HCT116 (cell line): Measurements from ENCODE around the gene SMOC1.

Source experiments
- CEBPB ChIP-seq: IDR thresholded peaks from 2 replicates; pipeline ENCODE4 v1.6.1; 2012; ENCODE audit warnings: low read depth
- CTCF ChIP-seq, 3 experiments: fragments of 200-600 bp in 1 of 3; sonication (generic) in 1 of 3; IDR thresholded peaks in 2 of 3; conservative IDR thresholded peaks in 1 of 3; 2 replicates each; pipeline ENCODE4 v1.5.1; 2012 to 2017; ENCODE audit warnings: low read depth in 2 of 3, low read length in 2 of 3, antibody characterized with exemption in 1 of 3, borderline replicate concordance in 1 of 3, control low read depth in 1 of 3, mild to moderate bottlenecking in 1 of 3, mixed read lengths in 1 of 3, mixed run types in 1 of 3, moderate library complexity in 1 of 3; ENCODE audit not compliant: insufficient read depth in 1 of 3
- EZH2 ChIP-seq: fragments of 200-600 bp; sonication (generic); IDR thresholded peaks from 2 replicates; pipeline ENCODE4 v1.6.1; 2017; ENCODE audit warnings: antibody characterized with exemption, mixed run types
- FOSL1 ChIP-seq: IDR thresholded peaks from 2 replicates; pipeline ENCODE4 v1.6.1; 2012; ENCODE audit warnings: low read depth
- MAX ChIP-seq: IDR thresholded peaks from 2 replicates; pipeline ENCODE4 v1.6.1; 2012
- POLR2A ChIP-seq: IDR thresholded peaks from 2 replicates; pipeline ENCODE4 v1.7.0; 2011; ENCODE audit warnings: borderline replicate concordance; ENCODE audit not compliant: insufficient read depth, insufficient read length; ENCODE audit errors: extremely low read depth
- POLR2AphosphoS5 ChIP-seq: IDR thresholded peaks from 2 replicates; pipeline ENCODE4 v1.6.1; 2011; ENCODE audit warnings: mild to moderate bottlenecking, low read depth, low read length, moderate library complexity
- RAD21 ChIP-seq: IDR thresholded peaks from 2 replicates; pipeline ENCODE4 v1.6.1; 2012; ENCODE audit warnings: low read depth, mild to moderate bottlenecking
- SIN3A ChIP-seq: IDR thresholded peaks from 2 replicates; pipeline ENCODE4 v1.6.1; 2012; ENCODE audit warnings: low read depth
- SP1 ChIP-seq: IDR thresholded peaks from 2 replicates; pipeline ENCODE4 v1.6.1; 2012; ENCODE audit warnings: low read depth
- YY1 ChIP-seq: IDR thresholded peaks from 2 replicates; pipeline ENCODE4 v1.6.1; 2011; ENCODE audit warnings: low read length, low read depth, moderate library complexity, mild to moderate bottlenecking; ENCODE audit not compliant: insufficient replicate concordance; ENCODE audit errors: extremely low read depth
- ZNF274 ChIP-seq: fragments of 200-500 bp; sonication (Bioruptor generic); IDR thresholded peaks from 2 replicates; pipeline ENCODE4 v1.6.1; 2014; ENCODE audit warnings: mild to moderate bottlenecking, low read depth, low read length, inconsistent platforms

- no peak for TF ChIP-seq SP1
- no peak for TF ChIP-seq CTCF (IDR thresholded peaks at IDR 0.05 in 2 of 3, conservative IDR thresholded peaks at IDR 0.05 in 1 of 3; ENCODE audit: borderline replicate concordance in 1 of 3, insufficient read depth in 1 of 3, low read depth in 2 of 3, low read length in 2 of 3)
- no peak for TF ChIP-seq YY1
- TF ChIP-seq EZH2 = no peak
- no peak for TF ChIP-seq POLR2AphosphoS5
- no peak for TF ChIP-seq CEBPB
- TF ChIP-seq SIN3A = no peak
- TF ChIP-seq ZNF274 = no peak
- no peak for TF ChIP-seq POLR2A
- no peak for TF ChIP-seq FOSL1
- no peak for TF ChIP-seq MAX
- no peak for TF ChIP-seq RAD21
Measured at GRCh38 chr14:69882116-69882864, 3.1 kb downstream of the SMOC1 start.
